SIG-M5 (cell line): ENCODE data around the gene RYR2.

Source experiments
- DNase-seq: peaks from one replicate; lab custom pipeline; 2025; lab: John Stamatoyannopoulos, UW

Gene RYR2

DNA sequence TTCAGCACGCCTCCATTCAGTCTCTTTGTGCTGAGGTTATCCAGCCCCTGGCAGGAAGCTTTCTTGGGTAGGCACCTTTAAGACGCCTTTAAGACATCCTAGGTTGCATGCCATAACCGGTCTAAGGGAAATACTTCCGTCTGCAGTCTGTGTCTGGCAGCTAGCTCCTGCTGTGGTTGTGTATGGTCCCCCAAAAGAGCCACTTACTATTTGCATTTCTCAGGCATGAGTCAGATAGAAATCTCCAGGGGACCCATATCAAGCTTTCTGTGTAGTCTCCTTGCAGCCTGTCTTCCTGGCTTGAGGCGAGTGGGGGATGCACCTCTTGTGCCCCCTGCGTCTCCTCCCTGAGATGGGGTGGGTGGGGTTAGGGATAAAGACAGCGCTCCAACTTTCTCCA, 10.0 kb upstream of the RYR2 start:
- no peak for DNase-seq

DNA sequence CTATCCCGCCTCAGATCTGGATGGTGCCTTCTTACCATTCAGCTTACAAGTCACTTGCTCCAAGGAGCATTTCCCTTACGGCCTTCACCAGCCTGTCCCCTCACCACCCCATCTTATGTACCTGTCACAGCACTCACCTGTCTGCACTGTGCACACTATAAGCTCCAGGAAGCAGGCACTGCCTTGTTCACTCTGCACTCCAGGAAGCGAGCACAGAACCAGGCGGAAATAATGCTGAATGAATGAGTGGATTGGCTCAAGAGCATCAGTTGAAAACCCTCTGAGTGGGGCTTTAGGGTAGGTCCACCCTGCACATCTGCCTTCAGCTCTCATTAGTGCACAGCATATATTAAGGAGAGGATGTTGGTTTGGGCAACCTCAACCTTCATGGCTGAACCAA, 8.9 kb upstream of the RYR2 start:
- no peak for DNase-seq

DNA sequence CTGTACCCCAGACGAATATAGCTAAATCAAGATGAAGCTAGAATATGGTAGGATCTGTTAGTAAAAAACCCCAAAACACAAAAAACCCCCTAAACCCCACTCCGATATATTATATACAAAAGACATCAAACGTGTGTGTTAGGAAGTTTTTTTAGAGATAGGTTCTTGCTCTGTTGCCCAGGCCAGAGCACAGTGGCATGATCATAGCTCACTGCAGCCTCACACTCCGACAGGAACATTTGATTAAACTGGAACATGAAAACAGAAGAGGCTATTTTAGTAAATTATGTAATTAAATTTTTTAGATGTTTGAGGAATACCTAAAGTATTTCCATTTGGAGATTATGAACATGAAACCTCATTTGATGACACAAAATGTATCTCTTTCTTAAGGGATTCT, 8.2 kb upstream of the RYR2 start:
- DNase-seq, result no peak

DNA sequence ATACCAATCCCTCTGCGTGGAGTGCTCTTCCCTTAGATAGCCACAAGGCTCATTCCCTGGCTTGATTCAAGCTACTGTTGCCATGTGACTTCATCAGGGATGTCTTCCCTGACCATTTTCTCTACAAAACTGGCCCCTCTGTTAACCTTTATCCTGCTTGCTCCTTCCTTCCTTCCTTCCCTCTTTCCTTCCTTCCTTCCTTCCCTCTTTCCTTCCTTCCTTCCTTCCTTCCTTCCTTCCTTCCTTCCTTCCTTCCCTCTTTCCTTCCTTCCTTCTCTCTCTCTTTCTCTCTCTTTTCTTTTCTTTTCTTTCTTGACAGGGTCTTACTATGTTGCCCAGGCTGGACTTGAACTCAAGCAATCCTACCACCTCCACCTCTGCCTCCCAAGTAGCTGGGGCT, 6.2 kb upstream of the RYR2 start:
- DNase-seq, result no peak

DNA sequence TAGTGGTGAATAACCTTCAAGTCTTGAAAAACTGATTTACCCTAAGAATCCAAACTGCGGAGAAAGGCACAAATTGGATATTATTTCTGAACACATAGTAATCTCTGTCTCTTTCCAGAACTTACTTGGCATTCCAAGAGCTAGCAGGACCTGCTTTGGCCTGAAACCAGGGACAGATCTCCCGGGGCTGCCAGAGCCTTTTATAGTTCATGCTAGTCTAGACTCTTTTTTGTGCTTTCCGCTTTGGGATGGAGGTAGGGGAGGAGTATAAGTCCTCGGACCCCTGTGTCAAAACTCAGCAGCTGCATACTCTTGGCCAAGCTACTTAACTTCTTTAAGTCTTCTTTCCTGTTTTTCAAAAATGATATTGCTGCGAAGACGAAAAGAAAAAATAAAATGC, 3.8 kb upstream of the RYR2 start:
- no peak for DNase-seq

DNA sequence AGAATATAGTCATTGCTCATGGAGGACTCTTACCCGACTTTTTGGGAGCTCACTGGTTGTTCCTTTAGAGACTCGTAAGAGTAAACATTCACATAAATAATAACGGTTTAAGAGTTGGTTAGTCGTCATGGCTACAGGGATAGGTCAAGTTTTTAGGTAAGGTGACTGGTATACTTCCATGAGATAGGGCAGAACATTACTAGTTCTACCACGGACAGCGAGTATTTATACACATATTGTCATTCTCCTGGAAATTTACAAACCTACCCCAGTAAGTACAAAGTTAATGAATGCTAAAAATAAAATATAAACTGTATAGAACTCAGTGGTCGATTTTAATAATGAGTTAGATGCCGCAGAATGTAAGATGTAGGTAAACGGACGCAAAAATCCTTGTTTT, 1.2 kb upstream of the RYR2 start:
- DNase-seq, result no peak

DNA sequence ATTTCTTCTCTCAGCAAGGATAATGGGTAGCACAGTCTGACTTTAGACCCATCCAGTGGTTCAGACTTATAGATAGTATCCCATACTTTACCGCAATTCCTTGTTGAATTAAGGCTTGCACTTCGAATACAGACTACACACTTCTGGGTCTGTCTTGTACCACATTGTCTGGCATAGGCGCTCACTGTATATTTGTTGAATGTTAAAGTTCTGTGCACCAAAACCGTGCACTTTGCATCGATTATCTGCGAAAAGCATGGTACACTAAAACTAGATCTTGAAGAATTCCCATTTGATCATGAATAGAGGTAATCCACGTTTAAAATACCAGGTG, 556 bp upstream of the RYR2 start:
- DNase-seq, result no peak

DNA sequence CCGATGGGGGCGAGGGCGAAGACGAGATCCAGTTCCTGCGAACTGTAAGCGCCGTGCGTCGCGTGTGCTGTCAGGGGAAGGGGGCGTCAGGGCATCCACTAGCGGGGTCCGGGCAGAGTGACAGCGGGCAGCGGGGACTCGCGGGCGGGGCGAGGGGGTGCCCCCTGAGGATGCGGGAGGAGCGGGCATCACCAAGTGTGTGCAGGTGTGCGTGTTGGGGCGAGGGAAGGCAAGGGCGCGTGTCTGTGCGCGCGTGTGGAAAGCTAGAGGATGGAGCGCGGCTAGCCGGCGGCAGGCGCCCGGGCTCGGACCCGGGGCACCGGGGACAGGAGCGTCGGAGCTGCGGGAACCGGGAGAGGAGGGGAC, 525 bp downstream of the RYR2 start:
- no peak for DNase-seq

DNA sequence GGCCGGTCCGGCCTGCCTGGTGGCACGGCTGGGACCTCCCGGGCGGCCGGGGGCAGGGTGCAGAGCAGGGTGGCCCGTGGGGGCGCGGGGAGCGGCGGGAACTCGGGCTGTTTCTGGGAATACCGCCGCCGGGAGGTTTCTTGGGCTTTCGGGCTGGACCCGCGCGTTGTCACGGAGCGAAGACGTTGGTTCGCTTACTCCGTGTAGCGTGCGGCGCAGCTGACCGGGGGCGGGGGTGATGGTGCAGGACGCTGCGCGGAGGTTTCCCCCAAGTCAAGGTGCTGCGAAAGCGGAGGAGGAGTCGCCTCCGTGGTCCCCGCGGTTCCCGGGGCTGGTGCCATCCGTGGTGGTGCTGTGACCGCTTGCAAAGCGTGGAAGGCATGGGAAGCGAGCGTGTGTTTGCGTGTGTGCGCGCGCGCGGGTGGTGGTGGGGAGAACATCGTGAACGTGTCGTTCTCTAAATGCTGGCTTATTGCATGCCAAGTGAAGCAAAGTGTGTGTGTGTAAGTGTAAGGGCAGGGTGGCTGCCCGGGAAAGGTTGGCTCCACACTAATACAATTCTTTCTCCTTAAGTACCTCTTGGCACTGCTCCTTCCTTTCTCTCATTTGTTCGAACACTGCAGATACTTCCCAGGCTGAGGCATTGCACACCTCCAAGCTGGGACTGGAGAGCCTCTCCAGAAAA, 1.1 kb downstream of the RYR2 start:
- no peak for DNase-seq

DNA sequence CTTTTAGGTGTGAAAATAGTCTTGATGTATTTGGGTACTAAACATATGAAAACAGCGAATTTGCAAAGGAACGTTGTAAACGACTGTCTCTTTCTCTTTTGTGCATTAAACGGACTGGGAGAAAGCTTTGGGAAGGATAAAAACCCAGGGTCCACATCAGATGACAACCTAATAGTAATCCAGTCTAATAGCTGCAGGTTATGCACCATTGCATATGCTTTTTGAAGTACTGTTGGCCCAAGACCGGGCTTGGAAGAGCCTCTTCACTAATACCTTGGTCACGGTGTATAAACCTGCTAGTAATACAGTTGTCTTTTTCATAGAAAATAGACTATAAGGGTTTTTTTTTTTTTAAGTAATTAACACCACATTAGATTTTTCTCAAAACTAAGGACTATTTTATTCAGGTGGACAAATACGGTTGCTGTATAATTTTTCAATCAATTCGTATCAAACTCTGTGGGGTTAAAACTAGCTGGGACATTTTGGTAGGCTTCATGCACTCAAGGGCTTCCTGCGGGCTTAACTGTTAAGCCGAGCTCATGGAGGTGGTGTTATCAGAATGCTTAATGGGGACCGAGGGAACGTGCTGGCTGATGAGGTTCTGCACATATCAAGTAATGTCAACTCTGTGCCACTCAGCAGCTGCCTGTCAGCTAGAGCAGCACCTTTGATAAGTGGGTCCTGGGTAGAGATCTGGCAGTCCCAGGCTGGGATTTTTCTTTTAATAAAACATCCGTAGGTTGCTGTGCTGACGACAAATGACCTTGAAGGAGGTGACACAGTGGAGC, 2.1 kb downstream of the RYR2 start:
- no peak for DNase-seq

DNA sequence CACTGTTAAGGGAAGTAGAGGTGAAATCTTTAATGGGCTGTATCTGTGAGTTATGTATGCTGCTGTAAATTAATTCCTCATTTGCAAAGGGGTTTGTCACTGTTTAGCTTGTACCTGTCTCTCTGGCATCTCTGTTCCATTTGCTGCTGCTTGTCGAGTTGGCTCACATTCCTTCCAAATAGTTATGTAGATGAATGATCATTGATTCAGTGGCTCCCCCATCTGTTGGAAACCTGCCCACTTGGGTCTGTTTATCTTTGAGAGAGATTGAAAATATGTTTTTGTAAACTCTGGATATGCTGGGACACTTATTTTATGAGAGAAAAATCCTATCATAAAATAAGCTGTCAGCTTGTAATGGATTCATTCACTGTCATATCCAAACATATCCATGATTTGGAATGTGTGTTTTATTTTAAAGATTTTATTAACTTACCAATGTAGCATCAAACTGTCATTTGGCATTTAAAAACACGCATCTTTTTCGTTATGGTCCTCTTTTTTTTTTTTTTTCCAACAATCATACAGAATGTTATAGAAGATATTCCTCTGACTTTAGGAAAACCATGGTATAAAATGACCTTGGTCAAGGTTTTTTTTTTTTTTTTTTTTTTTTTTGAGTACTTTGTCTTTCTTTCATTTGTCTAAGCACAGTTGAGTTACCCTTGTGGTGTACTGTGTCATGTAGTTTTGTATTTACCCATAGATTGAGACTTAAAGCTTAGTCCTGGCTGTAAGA, 3.5 kb downstream of the RYR2 start:
- no peak for DNase-seq

DNA sequence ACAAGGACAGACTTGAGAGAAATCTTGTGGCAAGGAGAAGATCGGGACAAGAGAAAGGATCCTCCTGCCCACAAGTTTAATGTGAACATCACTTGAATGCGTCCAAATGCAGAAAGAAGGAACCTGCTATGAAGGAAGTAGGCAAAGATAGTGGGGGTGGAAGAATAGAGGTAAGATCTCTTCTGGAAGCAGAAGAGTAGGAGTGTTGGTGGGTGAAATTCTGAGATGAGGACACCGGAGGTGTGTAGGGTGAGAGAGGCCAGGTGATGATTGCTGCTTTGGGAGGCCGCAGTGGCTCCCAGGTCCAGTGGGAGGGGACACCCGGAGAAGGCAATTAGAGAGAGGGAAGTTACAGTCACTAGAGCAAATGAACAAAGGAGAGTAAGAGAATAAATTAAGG, 6.8 kb downstream of the RYR2 start:
- no peak for DNase-seq

DNA sequence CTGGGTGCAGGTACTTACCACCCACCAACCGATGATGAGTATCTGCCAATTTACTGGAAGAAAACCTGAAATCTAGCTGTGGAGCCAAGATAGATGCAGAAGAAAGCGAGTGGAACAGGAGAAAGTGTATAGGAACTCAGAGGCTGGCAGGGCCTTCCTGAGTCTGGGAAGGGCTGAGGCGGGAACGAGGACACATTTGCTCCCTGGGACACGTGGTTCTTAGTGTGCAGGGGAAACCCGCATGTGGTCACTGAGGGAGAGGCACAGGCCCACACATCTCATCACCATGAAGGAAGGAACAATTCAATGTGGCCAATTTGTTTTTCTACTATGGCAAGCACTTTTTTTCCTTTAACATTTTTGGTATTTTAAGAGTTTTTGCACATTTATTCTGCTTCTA, 8.2 kb downstream of the RYR2 start:
- no peak for DNase-seq

DNA sequence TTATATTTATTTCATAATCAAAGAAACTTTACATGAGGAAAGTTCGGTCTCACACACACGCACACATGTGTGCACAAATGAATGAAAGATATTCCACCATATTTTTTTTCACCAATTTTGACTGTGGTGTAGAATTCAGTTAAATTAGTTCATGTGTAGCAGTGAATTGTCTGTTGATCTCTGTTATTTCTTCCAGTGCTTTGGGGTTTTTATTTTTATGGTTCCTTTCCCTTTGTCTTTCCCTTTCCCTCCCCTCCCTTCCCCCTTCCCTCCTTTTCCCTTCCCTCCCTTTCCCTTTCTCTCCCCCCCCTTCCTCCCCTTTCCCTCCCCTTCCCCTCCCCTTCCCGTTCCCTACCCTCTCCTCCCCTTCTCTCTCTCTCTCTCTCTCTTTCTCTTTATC, 8.9 kb downstream of the RYR2 start:
- no peak for DNase-seq

DNA sequence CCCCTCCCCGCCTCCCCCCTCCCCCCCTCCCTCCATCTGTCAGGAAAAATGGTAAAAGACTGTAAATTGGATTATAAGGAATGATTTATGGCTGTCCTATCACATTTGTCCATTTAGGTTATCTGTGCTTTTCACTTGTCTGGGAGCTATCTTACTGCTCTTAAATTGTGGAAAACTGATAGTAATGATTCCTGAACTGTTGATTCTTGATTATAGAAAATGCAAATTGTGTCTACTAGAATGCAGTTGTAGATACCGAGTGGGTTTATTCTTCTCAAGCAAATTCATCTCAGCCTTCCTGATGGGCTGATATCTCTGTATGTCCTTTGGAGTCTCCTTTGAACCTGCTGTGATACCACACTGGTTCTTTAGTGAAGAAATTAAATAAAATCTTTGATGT, 12.3 kb downstream of the RYR2 start:
- no peak for DNase-seq

DNA sequence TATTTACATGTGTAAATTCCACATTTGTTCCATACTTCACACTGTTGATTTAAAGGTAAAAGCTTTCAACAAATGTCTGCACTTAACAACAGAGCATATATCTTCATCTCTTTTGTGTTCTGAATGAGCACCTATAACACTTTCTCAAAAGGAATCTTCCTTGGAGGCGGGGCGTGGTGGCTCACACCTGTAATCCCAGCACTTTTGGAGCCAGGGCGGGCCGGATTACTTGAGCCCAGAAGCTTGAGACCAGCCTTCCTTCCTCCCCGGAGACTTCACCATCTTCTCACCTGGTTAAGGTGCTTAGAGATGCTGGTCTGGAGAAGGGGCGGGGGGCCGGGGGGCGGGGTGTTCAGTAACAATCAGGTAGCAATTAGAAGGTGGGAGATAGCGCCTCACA, 16.5 kb downstream of the RYR2 start:
- no peak for DNase-seq

DNA sequence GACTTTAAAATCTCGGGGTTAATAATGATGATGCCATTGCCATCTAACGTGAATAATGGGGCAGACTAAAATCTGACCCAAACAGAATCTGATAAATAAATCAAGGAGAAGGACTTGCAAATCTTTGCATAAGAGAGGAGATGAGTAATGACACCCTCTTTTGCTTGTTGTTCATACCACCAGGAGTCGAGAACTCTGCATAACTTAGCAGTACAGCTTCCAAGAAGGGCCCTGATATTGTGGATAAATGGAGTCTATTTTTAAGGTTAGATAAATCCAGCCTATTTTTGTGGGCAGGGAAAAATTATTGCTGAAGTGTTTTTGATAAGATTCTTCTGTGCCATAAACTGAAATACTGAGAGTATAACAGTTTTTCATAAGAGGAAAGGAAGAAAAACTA, 17.3 kb downstream of the RYR2 start:
- DNase-seq, result no peak

DNA sequence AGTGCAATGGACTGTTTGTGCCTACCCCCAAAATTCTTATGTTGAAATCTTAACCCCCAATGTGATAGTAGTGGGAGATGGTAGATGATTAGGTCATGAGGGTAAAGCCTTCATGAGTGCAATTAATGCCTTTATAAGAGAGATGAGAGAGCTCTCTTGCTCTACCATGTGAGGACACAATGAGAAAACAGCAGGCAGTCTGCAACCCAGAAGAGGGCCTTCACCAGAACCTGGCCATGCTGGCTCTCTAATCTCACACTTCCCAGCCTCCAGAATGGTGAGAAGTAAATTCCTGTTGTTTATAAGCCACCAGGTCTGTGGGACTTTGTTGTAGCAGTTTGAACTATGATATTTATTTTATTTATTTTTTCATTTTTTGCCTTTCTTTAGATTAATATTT, 21.0 kb downstream of the RYR2 start:
- DNase-seq, result no peak

DNA sequence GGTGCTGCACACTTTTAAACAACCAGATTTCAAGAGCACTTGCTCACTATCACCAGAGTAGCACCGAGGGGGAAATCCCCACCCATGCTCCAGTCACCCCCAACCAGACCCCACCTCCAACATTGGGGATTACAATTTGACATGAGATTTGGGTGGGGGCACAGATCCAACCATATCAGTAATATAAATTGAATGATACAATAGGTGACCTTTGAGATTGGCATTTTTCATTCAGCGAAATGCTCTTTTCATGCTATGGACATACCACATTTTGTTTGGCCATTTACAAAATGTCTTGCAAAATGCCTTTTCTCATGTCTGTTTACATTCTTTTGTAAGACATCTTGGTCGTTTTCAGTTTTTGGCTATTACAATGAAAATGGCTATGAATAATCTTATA, 23.9 kb downstream of the RYR2 start:
- no peak for DNase-seq

DNA sequence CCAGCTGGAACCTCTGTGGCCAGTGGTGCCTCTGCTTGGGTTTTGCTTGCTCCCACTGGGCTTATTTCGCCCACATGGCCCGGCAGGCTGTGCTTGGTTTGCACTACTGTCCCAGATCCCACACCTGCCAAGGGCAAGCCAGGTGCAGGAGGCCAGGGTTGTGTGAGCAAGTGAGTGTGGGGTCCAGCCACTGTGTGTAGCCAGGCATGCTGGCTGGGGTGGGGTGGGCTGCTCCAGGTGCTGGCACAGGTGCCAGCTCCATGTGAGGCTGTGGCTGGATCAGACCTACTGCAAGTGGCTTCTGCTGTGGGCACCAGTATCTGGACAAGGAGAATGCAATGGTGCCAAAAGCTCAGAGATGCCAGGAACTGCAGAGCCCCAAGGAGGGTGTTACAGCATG, 28.5 kb downstream of the RYR2 start:
- DNase-seq, result no peak

DNA sequence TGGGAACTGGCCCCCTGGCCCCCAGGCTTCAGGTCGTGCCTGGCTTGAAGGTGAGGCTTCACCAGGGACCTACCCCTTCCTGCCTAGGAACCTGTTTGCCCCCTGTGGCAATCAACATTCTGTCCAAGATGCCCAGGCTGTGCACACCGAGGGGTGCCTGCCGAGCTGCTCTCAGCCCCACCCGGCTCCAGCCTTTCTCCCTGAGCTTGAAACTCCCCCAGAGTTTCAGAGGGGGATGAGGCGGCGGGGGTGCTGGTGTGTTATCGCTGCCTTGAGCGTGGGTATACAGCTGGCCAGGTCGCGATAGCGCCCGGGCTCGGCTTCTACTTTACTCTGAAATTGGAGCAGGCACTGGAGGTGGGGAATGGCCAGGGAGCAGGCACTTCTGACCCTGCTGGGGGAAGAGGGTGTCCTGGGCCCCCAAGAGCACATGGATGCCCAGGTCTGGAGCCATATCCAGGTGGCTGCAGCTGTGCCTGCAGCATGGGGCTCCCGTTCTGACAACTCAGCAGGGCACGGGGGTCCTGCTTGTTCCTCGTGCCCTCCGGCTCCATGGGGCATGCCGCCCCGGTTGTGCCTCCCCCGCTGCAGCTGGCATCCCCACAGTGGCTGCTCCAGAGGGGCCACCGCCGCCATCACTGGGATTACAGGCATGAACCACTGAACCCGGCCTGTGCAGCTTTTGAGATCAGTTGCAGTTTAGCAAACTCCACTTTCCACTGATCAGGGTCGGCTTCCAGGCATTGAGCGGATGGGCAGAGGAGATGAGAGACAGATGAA, 29.8 kb downstream of the RYR2 start:
- DNase-seq, result no peak

DNA sequence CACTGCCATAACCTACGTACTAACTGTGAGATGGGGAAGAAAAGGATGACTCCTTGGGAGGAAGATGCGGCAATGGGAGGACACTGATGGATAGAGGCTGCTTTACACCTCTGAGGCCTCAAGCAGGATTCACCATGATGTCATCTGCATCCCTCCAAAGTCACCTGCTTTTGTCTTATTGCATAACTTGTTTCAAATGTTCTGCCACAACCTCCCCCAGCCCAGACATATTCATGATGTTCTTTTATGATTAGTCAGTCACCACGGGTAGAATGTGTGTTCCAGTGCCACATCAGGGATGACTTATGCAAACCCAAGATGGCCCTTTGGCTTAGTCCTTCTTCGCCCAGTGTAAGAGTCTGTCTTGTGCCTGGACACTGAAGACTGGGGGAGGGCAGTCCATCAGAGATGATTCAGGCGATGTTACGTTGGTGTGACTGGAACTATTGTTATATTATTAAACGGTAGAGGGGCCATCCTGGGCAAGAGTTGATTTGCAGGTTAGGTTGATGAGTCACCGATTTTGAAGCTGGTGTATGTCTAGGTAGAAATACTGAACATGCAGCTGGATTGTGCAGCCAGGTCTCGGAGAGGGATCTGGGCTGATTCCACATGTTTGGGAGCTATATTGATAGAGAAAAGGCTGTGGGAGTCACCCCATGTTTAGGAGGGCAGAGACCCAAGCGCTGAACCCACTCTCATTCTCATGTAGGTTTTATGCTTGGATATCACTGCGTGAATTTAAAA, 32.6 kb downstream of the RYR2 start:
- no peak for DNase-seq
